Measurements from ENCODE around the gene SETD1B. TPM values are rescaled to one million over a fixed set of nuclear protein-coding genes. Genes with fewer than 3 reads are reported as not detected.
A peak's percentile ranks its signal among the peaks of the same experiment; 100 is the strongest.
"Not testable (repeated sequence)": the region's sequence is repeated elsewhere in the genome, so short reads cannot be mapped to it uniquely, and the experiment has no call there.

Gene SETD1B
- total and polyA plus RNA-seq, 2 experiments from 2014 or later, result 2.0 to 2.7 TPM

DNA sequence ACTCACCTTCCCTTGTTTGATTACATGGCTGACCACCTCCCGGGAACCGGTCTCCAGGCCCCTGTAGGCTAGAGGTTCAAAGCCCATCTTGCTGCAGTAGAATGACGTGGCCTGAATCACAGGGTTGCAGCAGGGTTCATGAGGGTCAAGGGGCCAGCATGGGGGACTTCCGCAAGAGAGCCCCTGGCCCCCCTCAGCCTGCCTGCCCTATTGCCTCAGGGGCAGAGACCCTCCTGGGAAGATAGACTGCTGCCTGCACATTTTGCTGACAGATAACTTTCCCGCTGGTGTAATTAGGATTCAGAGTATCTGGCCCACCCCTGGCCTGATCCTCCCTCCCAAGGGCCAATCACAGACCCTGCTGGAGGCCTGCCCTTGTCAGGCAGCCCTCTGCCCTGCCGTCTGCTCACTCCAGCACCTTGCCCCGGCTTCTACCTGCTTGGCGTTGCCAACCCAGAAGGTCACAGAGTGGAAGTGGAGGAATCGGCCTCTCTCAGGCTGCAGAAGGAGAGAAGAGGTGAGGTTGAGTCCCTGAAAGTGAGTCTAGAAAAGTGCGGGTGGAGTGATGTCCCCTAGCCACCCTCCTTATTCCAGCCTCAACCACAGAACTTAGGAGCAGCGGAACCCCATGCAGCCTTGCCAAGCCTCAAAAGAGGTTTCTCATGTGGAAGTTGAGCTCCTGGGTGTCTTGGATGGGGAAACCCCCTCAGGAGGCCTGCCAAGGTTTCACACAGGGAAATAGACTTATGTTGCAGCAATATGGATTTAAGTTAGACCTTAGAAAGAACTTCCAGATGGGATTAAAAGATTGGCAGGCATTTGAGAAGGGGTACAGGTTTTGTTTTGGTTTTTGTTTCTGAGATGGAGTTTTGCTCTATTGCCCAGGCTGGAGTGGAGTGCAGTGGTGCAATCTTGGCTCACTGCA, 53.8 kb downstream of the SETD1B start:
- peaks cover 22% of the 10 kb centered on the region for H3K4me1 ChIP-seq (ENCODE audit: insufficient read depth)
- H3K4me2 ChIP-seq (ENCODE audit: unreplicated experiment), result no peak overlapping the region
- WGBS, 2 experiments (ENCODE audit: low coverage in 1 of 2, low lambda C conversion rate in 2 of 2, missing lambda C conversion rate in 2 of 2), result 74 to 78% methylated on average over 11 of the region's 11 CpGs
- no peak overlapping the region for H2AFZ ChIP-seq
- no peak overlapping the region for H3K9ac ChIP-seq
- no peaks in the 10 kb centered on the region for H3K36me3 ChIP-seq (ENCODE audit: low read depth)
- H3K9me2 ChIP-seq (ENCODE audit: insufficient read depth), result no peaks in the 10 kb centered on the region
- no peaks in the 10 kb centered on the region for H4K20me1 ChIP-seq (ENCODE audit: insufficient read depth)
- peaks cover 8% of the 10 kb centered on the region; the same call in 1 of the 2 replicates for H3F3A ChIP-seq (ENCODE audit: insufficient read depth)
- no peaks in the 10 kb centered on the region for H3K9me3 ChIP-seq (ENCODE audit: low read depth)
- no peak overlapping the region for H3K27ac ChIP-seq
- DNase-seq, result no peak
- no peaks in the 10 kb centered on the region for H3K27me3 ChIP-seq (replicated peaks; ENCODE audit: insufficient read depth)
- H3K4me3 ChIP-seq, result no peak overlapping the region
- TF ChIP-seq EZH2 (IDR thresholded peaks at IDR 0.05; ENCODE audit: insufficient read depth, poor library complexity, severe bottlenecking) (no peak), EZH2phosphoT487 (IDR thresholded peaks at IDR 0.05; ENCODE audit: insufficient read depth, low read depth) (no peak)
- H3K79me2 ChIP-seq (ENCODE audit: insufficient read depth), result no peaks in the 10 kb centered on the region
- in situ Hi-C loops (cut with MboI), result no loop called here

- no peak for DNase-seq
- H3K9ac ChIP-seq, result peak overlapping the region; percentile 34; the same call in 1 of the 2 replicates
- H3K27me3 ChIP-seq (replicated peaks; ENCODE audit: insufficient read depth), result no peaks in the 10 kb centered on the region
- WGBS, 2 experiments (ENCODE audit: low coverage in 1 of 2, low lambda C conversion rate in 2 of 2, missing lambda C conversion rate in 2 of 2), result 93 to 97% methylated on average over 10 of the region's 10 CpGs
- no peaks in the 10 kb centered on the region for H3K36me3 ChIP-seq (ENCODE audit: low read depth)
- H4K20me1 ChIP-seq (ENCODE audit: insufficient read depth), result no peaks in the 10 kb centered on the region
- in situ Hi-C loops (cut with MboI), result no loop called here
- H3K27ac ChIP-seq, result no peak overlapping the region
- TF ChIP-seq EZH2phosphoT487 (IDR thresholded peaks at IDR 0.05; ENCODE audit: insufficient read depth, low read depth), result no peak
- TF ChIP-seq EZH2 (IDR thresholded peaks at IDR 0.05; ENCODE audit: insufficient read depth, poor library complexity, severe bottlenecking), result no peak
- H3K79me2 ChIP-seq (ENCODE audit: insufficient read depth), result no peaks in the 10 kb centered on the region
- no peak overlapping the region for H3K4me2 ChIP-seq (ENCODE audit: unreplicated experiment)
- no peaks in the 10 kb centered on the region for H3K9me2 ChIP-seq (ENCODE audit: insufficient read depth)
- peaks cover 8% of the 10 kb centered on the region; the same call in 1 of the 2 replicates for H3F3A ChIP-seq (ENCODE audit: insufficient read depth)
- H2AFZ ChIP-seq, result no peak overlapping the region
- H3K9me3 ChIP-seq (ENCODE audit: low read depth), result no peaks in the 10 kb centered on the region
- H3K4me1 ChIP-seq (ENCODE audit: insufficient read depth), result peaks cover 22% of the 10 kb centered on the region
- H3K4me3 ChIP-seq, result no peak overlapping the region
These were observed 54.5 kb downstream of the SETD1B start for GRCh38 chr12:121858318-121858661.

- Histone ChIP-seq H3K79me2 (ENCODE audit: insufficient read depth) (no peaks in the 10 kb centered on the region), H2AFZ (peak within 1 kb of the TSS; percentile 52), H3K4me1 (ENCODE audit: insufficient read depth) (peaks cover 22% of the 10 kb centered on the region), H3K9me2 (ENCODE audit: insufficient read depth) (no peaks in the 10 kb centered on the region), H3K27ac (peak within 1 kb of the TSS; percentile 62), H3K9ac (peak within 1 kb of the TSS; percentile 34), H4K20me1 (ENCODE audit: insufficient read depth) (no peaks in the 10 kb centered on the region), H3K4me2 (ENCODE audit: unreplicated experiment) (peak within 1 kb of the TSS; percentile 53), H3K27me3 (replicated peaks; ENCODE audit: insufficient read depth) (no peaks in the 10 kb centered on the region), H3K4me3 (no peak within 1 kb of the TSS), H3F3A (ENCODE audit: insufficient read depth) (peaks cover 8% of the 10 kb centered on the region; the same call in 1 of the 2 replicates), H3K36me3 (ENCODE audit: low read depth) (no peaks in the 10 kb centered on the region), H3K9me3 (ENCODE audit: low read depth) (no peaks in the 10 kb centered on the region)
- TF ChIP-seq EZH2phosphoT487 (IDR thresholded peaks at IDR 0.05; ENCODE audit: insufficient read depth, low read depth) (no peak), EZH2 (IDR thresholded peaks at IDR 0.05; ENCODE audit: insufficient read depth, poor library complexity, severe bottlenecking) (no peak)
- 33 to 43% methylated on average over 14 to 16 of the region's 16 CpGs for WGBS, 2 experiments (ENCODE audit: low coverage in 1 of 2, low lambda C conversion rate in 2 of 2, missing lambda C conversion rate in 2 of 2)
- in situ Hi-C loops (cut with MboI), result no loop called here
- peak; percentile 80 for DNase-seq
These were observed 55.1 kb downstream of the SETD1B start, which contains the start of gene HPD for GRCh38 chr12:121858662-121859572. TSS of gene HPD (minus strand) at chr12:121858859. CDS start at chr12:121858823, 36 bp downstream.

DNA sequence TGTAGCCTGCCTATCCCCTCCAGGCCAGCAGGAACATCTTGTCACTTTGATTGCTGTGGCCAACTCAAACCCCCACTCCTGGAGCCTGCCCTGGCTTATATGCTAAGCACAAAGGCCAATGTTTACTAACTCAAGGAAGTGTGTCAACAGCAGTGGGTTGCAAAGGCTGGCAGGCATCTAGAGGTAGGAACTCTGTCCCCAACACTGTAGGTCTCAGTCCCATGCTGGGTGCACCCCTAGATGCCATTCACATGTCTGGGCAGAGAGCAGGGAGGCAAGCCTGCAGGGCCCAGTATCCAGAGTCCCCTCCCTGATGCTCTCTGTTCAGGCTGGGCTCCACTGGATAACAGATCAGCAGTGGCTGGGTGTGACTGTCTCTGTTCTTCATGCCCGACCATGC, 56.4 kb downstream of the SETD1B start:
- in situ Hi-C loops (cut with MboI), result no loop called here
- Histone ChIP-seq H3K9me2 (ENCODE audit: insufficient read depth) (no peaks in the 10 kb centered on the region), H3K4me2 (ENCODE audit: unreplicated experiment) (no peak overlapping the region), H3K79me2 (ENCODE audit: insufficient read depth) (no peaks in the 10 kb centered on the region), H4K20me1 (ENCODE audit: insufficient read depth) (no peaks in the 10 kb centered on the region), H3K4me3 (no peak overlapping the region), H3F3A (ENCODE audit: insufficient read depth) (peaks cover 8% of the 10 kb centered on the region; the same call in 1 of the 2 replicates), H3K27me3 (replicated peaks; ENCODE audit: insufficient read depth) (no peaks in the 10 kb centered on the region), H3K27ac (no peak overlapping the region), H2AFZ (no peak overlapping the region), H3K4me1 (ENCODE audit: insufficient read depth) (peaks cover 22% of the 10 kb centered on the region), H3K36me3 (ENCODE audit: low read depth) (no peaks in the 10 kb centered on the region), H3K9ac (no peak overlapping the region), H3K9me3 (ENCODE audit: low read depth) (no peaks in the 10 kb centered on the region)
- no peak for DNase-seq
- WGBS, 2 experiments (ENCODE audit: low coverage in 1 of 2, low lambda C conversion rate in 2 of 2, missing lambda C conversion rate in 2 of 2), result 62 to 71% methylated on average over 1 of the region's 1 CpG
- TF ChIP-seq EZH2 (IDR thresholded peaks at IDR 0.05; ENCODE audit: insufficient read depth, poor library complexity, severe bottlenecking), result no peak
- no peak for TF ChIP-seq EZH2phosphoT487 (IDR thresholded peaks at IDR 0.05; ENCODE audit: insufficient read depth, low read depth)

GRCh38 chr12:121860699-121861098, 56.9 kb downstream of the SETD1B start:
- DNase-seq; H2AFZ ChIP-seq; H3K27ac ChIP-seq; H3K4me3 ChIP-seq; H3K4me2 ChIP-seq (ENCODE audit: unreplicated experiment); H3K79me2 ChIP-seq (ENCODE audit: insufficient read depth); H4K20me1 ChIP-seq (ENCODE audit: insufficient read depth); H3F3A ChIP-seq (ENCODE audit: insufficient read depth); in situ Hi-C loops (cut with MboI); H3K9ac ChIP-seq; H3K9me2 ChIP-seq (ENCODE audit: insufficient read depth); H3K36me3 ChIP-seq (ENCODE audit: low read depth); H3K27me3 ChIP-seq (replicated peaks; ENCODE audit: insufficient read depth); H3K9me3 ChIP-seq (ENCODE audit: low read depth): not testable (repeated sequence)
- WGBS, 2 experiments (ENCODE audit: low coverage in 1 of 2, low lambda C conversion rate in 2 of 2, missing lambda C conversion rate in 2 of 2), result 95 to 96% methylated on average over 4 of the region's 4 CpGs
- peaks cover 22% of the 10 kb centered on the region for H3K4me1 ChIP-seq (ENCODE audit: insufficient read depth)

Data from GM23248 (cell line).